Body of pancreas (tissue), 4 donors: ENCODE data around the gene SCRN2. TPM values are rescaled to one million over a fixed set of nuclear protein-coding genes. Genes with fewer than 3 reads are reported as not detected.
A peak's percentile ranks its signal among the peaks of the same experiment; 100 is the strongest.

Experiments
- ATAC-seq: fragments of 150-250 bp; one replicate; pipeline ENCODE4 v1.9.1; 2016
- DNase-seq, 4 donors: peaks; one replicate each; pipeline ENCODE4 v3.0.0-alpha.2; 2019
- H3K27ac ChIP-seq, 4 donors: fragments of 200-600 bp; sonication (generic); 1 replicate in 3 of 4; 2 replicates in 1 of 4; pipeline versions ENCODE4 v1.5.1 to v1.6.1; 2016 to 2019; ENCODE audit warnings: mild to moderate bottlenecking in 1 of 4, mixed read lengths in 1 of 4, moderate library complexity in 1 of 4
- H3K27me3 ChIP-seq, 2 donors: fragments of 200-600 bp; sonication (generic); one replicate each; pipeline ENCODE4 v1.6.0; 2016; ENCODE audit warnings: mild to moderate bottlenecking in 1 of 2
- H3K36me3 ChIP-seq, 2 donors: fragments of 200-600 bp; sonication (generic); replicated peaks in 1 of 2; 2 replicates each; pipeline ENCODE4 v1.5.1; 2016; ENCODE audit warnings: low read depth in 2 of 2; ENCODE audit not compliant: insufficient read depth in 1 of 2
- H3K4me1 ChIP-seq: fragments of 200-600 bp; sonication (generic); one replicate; pipeline ENCODE4 v1.6.0; 2016
- H3K4me3 ChIP-seq, 2 donors: fragments of 200-600 bp; sonication (generic); 1 replicate in 1 of 2; 2 replicates in 1 of 2; pipeline ENCODE4 v1.5.1; 2016 to 2019
- H3K9me3 ChIP-seq, 3 donors: fragments of 200-600 bp; sonication (generic); 1 replicate in 2 of 3; 2 replicates in 1 of 3; pipeline ENCODE4 v1.5.1; 2016
- CTCF ChIP-seq, 7 experiments: fragments of 450-650 bp in 4 of 7; fragments of 200-600 bp in 3 of 7; sonication (generic) in 3 of 7; IDR thresholded peaks; one replicate each; pipeline ENCODE4 v1.5.1; 2016 to 2019; ENCODE audit warnings: antibody characterized with exemption in 7 of 7
- POLR2A ChIP-seq, 3 donors: fragments of 450-650 bp; IDR thresholded peaks; one replicate each; pipeline ENCODE4 v1.6.1; 2016; ENCODE audit warnings: antibody characterized with exemption in 3 of 3, mild to moderate bottlenecking in 2 of 3
- WGBS, 2 donors: methylation state at CpG; one replicate each; pipeline ENCODE4 v1.1.5; 2017; 5-methylcytosine and 5-hydroxymethylcytosine counted together
- intact Hi-C: fragments of 100-400 bp; cut with DNase I; formaldehyde crosslinking; loops from one replicate; pipeline ENCODE4 v1.15.1; 2023
- total RNA-seq, 2 donors: library from RNA; depleted of rRNA; stranded (reverse); fragments of >200 nt; gene quantifications; one replicate each; pipeline ENCODE4 v1.1.0, GENCODE V29; 2016

The SCRN2 gene
- total RNA-seq, 2 donors from 2014 or later = 37.2 to 45.7 TPM

GRCh38 chr17:47852113-47852949 lies 11.3 kb upstream of the SCRN2 start:
- DNase-seq (no peak), ATAC-seq (no peak)

GRCh38 chr17:47851764-47852112 lies 10.7 kb upstream of the SCRN2 start:
- DNase-seq (no peak), ATAC-seq (no peak)
- Histone ChIP-seq H3K9me3 (no peaks in the 10 kb centered on the region), H3K4me3 (no peak overlapping the region), H3K4me1 (peaks cover 34% of the 10 kb centered on the region), H3K36me3 (no peaks in the 10 kb centered on the region), H3K27me3 (peaks cover 0 to 28% of the 10 kb centered on the region in 2 donors), H3K27ac (no peak overlapping the region)
- no peak for TF ChIP-seq POLR2A (IDR thresholded peaks at IDR 0.05)
- intact Hi-C loops = no loop called here
- 30 to 36% methylated on average over 10 to 11 of the region's 11 CpGs for WGBS, 2 donors

More at GRCh38 chr17:47852113-47852949, 11.3 kb upstream of the SCRN2 start:
- TF ChIP-seq POLR2A (IDR thresholded peaks at IDR 0.05) (no peak), CTCF (IDR thresholded peaks at IDR 0.05) (no peak)
- Histone ChIP-seq H3K4me1 (peaks cover 28% of the 10 kb centered on the region), H3K36me3 (no peaks in the 10 kb centered on the region), H3K9me3 (no peaks in the 10 kb centered on the region), H3K27me3 (peaks cover 0 to 22% of the 10 kb centered on the region in 2 donors), H3K27ac (no peak overlapping the region), H3K4me3 (no peak overlapping the region)
- intact Hi-C loops = no loop called here
- WGBS, 2 donors = 23% methylated on average over 32 of the region's 32 CpGs

DNA sequence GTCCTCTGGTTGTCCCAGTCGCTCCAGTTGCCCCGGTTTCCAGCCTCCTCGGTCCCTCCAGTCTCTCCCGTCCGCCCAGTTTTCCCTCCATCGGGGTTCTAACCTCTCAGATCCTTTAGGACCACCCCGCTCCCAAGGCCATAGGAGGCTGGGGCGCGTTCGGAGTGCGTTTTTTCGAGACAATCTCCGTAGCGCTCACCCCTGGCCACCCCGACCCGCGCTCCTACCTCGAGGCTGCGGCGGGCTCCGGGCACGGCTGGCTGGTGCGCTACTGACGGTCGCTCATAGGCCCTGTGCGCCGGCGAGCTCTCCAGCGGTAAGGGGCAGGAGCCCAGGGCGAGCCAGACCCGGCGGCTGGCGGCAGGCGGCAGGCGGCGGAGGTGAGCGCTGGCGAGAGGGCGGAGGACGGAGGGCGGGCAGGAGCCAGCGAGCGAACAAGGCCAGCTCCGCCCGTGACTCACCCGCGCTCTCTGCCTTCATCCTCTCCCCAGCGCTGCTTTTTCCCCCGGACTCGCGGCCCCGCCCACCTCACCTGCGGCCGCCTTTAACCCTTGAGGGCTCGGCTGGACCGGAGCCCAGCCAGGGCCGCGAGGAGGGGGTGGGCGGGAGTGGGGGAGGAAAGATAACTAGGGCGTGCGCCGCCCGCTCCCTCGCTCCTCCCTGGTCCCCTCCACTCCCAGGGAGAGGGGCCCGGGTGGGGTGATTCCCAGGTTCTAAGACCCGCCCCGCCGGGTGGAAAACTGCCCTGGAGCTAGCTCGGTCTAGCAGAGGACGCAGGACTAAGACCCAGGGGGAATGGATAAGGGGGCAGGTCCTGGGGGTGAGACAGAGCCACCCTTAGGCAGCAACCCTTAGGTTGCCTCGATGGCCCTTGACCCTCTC lies 9.9 kb upstream of the SCRN2 start, which contains the start of gene SP6:
Gene SP6 (minus strand): TSS at position 472 of the 882 bp plus-strand sequence. CDS start 2,734 bp downstream, outside the sequence.
- 5% methylated on average over 48 to 54 of the region's 71 CpGs for WGBS, 2 donors
- Histone ChIP-seq H3K36me3 (no peaks in the 10 kb centered on the region), H3K4me3 (no peak within 1 kb of the TSS), H3K27ac (peak within 1 kb of the TSS in 2 of 4 donors; percentile 28 to 47), H3K4me1 (peaks cover 35% of the 10 kb centered on the region), H3K27me3 (peaks cover 0 to 31% of the 10 kb centered on the region in 2 donors), H3K9me3 (no peaks in the 10 kb centered on the region)
- ATAC-seq = peak; percentile 98
- TF ChIP-seq POLR2A (IDR thresholded peaks at IDR 0.05) = peak; percentile 50 to 63 (median 54)
- TF ChIP-seq CTCF (IDR thresholded peaks at IDR 0.05) = peak; percentile 9 to 60 (median 37)
- peak; percentile 87 to 92 (median 92) for DNase-seq
- intact Hi-C loops = no loop called here

GRCh38 chr17:47850373-47850691 lies 9.3 kb upstream of the SCRN2 start:
- WGBS, 2 donors = 36 to 38% methylated on average over 9 of the region's 9 CpGs
- ATAC-seq = peak; percentile 13
- Histone ChIP-seq H3K4me3 (no peak overlapping the region), H3K27ac (peak overlapping the region in 2 of 4 donors; percentile 28 to 47), H3K36me3 (no peaks in the 10 kb centered on the region), H3K9me3 (no peaks in the 10 kb centered on the region), H3K27me3 (peaks cover 0 to 31% of the 10 kb centered on the region in 2 donors), H3K4me1 (peaks cover 35% of the 10 kb centered on the region)
- intact Hi-C loops = no loop called here
- DNase-seq = no peak
- TF ChIP-seq POLR2A (IDR thresholded peaks at IDR 0.05) (no peak), CTCF (IDR thresholded peaks at IDR 0.05) (no peak)

DNA sequence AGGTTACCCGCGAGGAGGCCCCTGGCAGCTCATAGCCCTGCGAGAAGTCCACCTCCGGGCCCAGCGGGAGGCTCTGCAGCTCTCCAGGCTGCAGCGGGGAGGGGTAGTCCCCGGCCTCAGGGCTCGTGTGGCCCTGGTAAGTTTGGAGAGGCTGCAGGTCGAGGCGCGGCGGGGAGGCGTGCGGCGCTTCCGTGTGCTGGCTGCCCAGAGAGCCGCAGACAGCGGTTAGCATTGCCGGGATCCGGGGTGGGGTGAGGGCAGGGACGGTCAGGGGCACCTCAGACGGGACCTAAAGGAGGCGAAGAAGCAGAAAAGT lies 7.1 kb upstream of the SCRN2 start:
- peaks cover 0 to 31% of the 10 kb centered on the region in 2 donors for H3K27me3 ChIP-seq
- ATAC-seq (no peak), DNase-seq (no peak)
- WGBS, 2 donors = 46 to 49% methylated on average over 18 to 22 of the region's 23 CpGs
- no peak overlapping the region for H3K27ac ChIP-seq
- no peaks in the 10 kb centered on the region for H3K36me3 ChIP-seq
- peaks cover 40% of the 10 kb centered on the region for H3K4me1 ChIP-seq
- intact Hi-C loops = no loop called here
- H3K4me3 ChIP-seq = no peak overlapping the region
- TF ChIP-seq POLR2A (IDR thresholded peaks at IDR 0.05) (no peak), CTCF (IDR thresholded peaks at IDR 0.05) (no peak)
- H3K9me3 ChIP-seq = no peaks in the 10 kb centered on the region
